ENCODE measurements around the gene CPA5. TPM values are rescaled to one million over a fixed set of nuclear protein-coding genes. Genes with fewer than 3 reads are reported as not detected.

Gene CPA5
- total RNA-seq, 1 experiment from 2014 or later = not detected

GRCh38 chr7:130372402-130373165 is 28.0 kb downstream of the CPA5 start:
- Histone ChIP-seq H3K9me3 (ENCODE audit: control insufficient read depth, low read depth, low read length) (no peaks in the 10 kb centered on the region), H2BK120ac (ENCODE audit: low read depth, low read length, poor library complexity, severe bottlenecking) (no peak overlapping the region), H3K4me2 (ENCODE audit: insufficient read depth, insufficient read length, low read length) (no peak overlapping the region), H3K27ac (ENCODE audit: insufficient read length, low read depth, low read length) (no peak overlapping the region), H3K27me3 (ENCODE audit: insufficient read depth, low read length) (no peaks in the 10 kb centered on the region), H3T11ph (ENCODE audit: low read length) (no peak overlapping the region), H4K91ac (ENCODE audit: insufficient read length, low read depth, low read length) (no peak overlapping the region), H2AFZ (ENCODE audit: low read length) (no peak overlapping the region), H3K9ac (ENCODE audit: extremely low read depth, insufficient read length, low read length) (no peak overlapping the region), H3K23ac (ENCODE audit: insufficient read length, low read depth, low read length) (no peak overlapping the region), H3K4me1 (ENCODE audit: insufficient read depth, low read length) (no peaks in the 10 kb centered on the region), H2BK12ac (ENCODE audit: insufficient read length, low read depth, low read length) (no peak overlapping the region), H3K14ac (ENCODE audit: insufficient read depth, low read length) (no peak overlapping the region), H3K56ac (ENCODE audit: insufficient read length, low read depth, low read length) (no peak overlapping the region), H4K5ac (ENCODE audit: insufficient read length, low read depth, low read length) (no peak overlapping the region), H2BK15ac (ENCODE audit: low read depth, low read length) (no peak overlapping the region), H3K79me2 (ENCODE audit: insufficient read depth, low read length) (no peaks in the 10 kb centered on the region), H2BK5ac (ENCODE audit: insufficient read length, low read length) (no peak overlapping the region), H4K8ac (replicated peaks; ENCODE audit: insufficient read length, low read depth, low read length) (no peak overlapping the region), H2BK20ac (ENCODE audit: low read depth, low read length, poor library complexity, severe bottlenecking) (no peak overlapping the region), H2AK5ac (ENCODE audit: insufficient read length, low read length) (no peak overlapping the region), H3K79me1 (ENCODE audit: insufficient read depth, low read depth, low read length, poor library complexity, severe bottlenecking) (no peaks in the 10 kb centered on the region), H4K20me1 (ENCODE audit: control insufficient read depth, insufficient read depth, insufficient read length) (no peaks in the 10 kb centered on the region), H3K23me2 (ENCODE audit: insufficient read length, low read depth, low read length, poor library complexity, severe bottlenecking) (no peaks in the 10 kb centered on the region), H3K18ac (ENCODE audit: insufficient read length, low read depth, low read length) (no peak overlapping the region), H3K4ac (ENCODE audit: low read depth, low read length) (no peak overlapping the region)
- TF ChIP-seq CTCF (conservative IDR thresholded peaks at IDR 0.05) = no peak
- no peak for DNase-seq
- Mint-ChIP-seq H3K4me3 (no peak overlapping the region), H3K27me3 (ENCODE audit: low read depth) (peaks cover 3% of the 10 kb centered on the region; the same call in 1 of the 2 replicates), H3K36me3 (ENCODE audit: insufficient read depth in 1 of 3, low read depth in 3 of 3) (peaks cover 13 to 23% (median 18%) of the 10 kb centered on the region in 3 experiments), H3K4me1 (peaks cover 9 to 19% of the 10 kb centered on the region in 2 experiments), H3K9me3 (peaks cover 22 to 25% of the 10 kb centered on the region in 2 experiments), H3K27ac (peak overlapping the region in 1 of 3 experiments; percentile 29; a peak in 2 of 7 replicates)
- no CpG with 5 or more reads among the region's 11 CpGs for WGBS (ENCODE audit: extremely low coverage, insufficient read length, low lambda C conversion rate)
